ENCODE measurements around the gene PPP2R5C.

Gene PPP2R5C

GRCh38 chr14:101889898-101890297 is 128.4 kb downstream of the PPP2R5C start:
- DNase-seq (ENCODE audit: low spot score), result no peak
- H3K4me3 ChIP-seq, result no peak overlapping the region
- no peak overlapping the region for H3K27ac ChIP-seq
- no peak for TF ChIP-seq CTCF (IDR thresholded peaks at IDR 0.05)

- DNase-seq (ENCODE audit: low spot score), result no peak
- no peak for TF ChIP-seq CTCF (IDR thresholded peaks at IDR 0.05)
- H3K4me3 ChIP-seq, result no peak overlapping the region
These were observed 130.0 kb downstream of the PPP2R5C start for GRCh38 chr14:101891471-101891870.

GRCh38 chr14:101893759-101894158 is 132.2 kb downstream of the PPP2R5C start:
- no peak overlapping the region for H3K27ac ChIP-seq
- TF ChIP-seq CTCF (IDR thresholded peaks at IDR 0.05), result no peak
- no peak for DNase-seq (ENCODE audit: low spot score)
- H3K4me3 ChIP-seq, result no peak overlapping the region

More at GRCh38 chr14:101891471-101891870, 130.0 kb downstream of the PPP2R5C start:
- no peak overlapping the region for H3K27ac ChIP-seq

- no peak for TF ChIP-seq CTCF (IDR thresholded peaks at IDR 0.05)
- DNase-seq (ENCODE audit: low spot score), result no peak
- Histone ChIP-seq H3K4me3 (no peak overlapping the region), H3K27ac (no peak overlapping the region)
These were observed 133.0 kb downstream of the PPP2R5C start for GRCh38 chr14:101894365-101895081.

- Histone ChIP-seq H3K27ac (no peak overlapping the region), H3K4me3 (no peak overlapping the region)
- TF ChIP-seq CTCF (IDR thresholded peaks at IDR 0.05), result no peak
- DNase-seq (ENCODE audit: low spot score), result no peak
These were observed 133.7 kb downstream of the PPP2R5C start for GRCh38 chr14:101895256-101895655.

- Histone ChIP-seq H3K4me3 (no peak overlapping the region), H3K27ac (no peak overlapping the region)
- DNase-seq (ENCODE audit: low spot score), result no peak
- no peak for TF ChIP-seq CTCF (IDR thresholded peaks at IDR 0.05)
These were observed 135.8 kb downstream of the PPP2R5C start for GRCh38 chr14:101897326-101897725.

- Histone ChIP-seq H3K27ac (no peak overlapping the region), H3K4me3 (no peak overlapping the region)
- DNase-seq (ENCODE audit: low spot score), result no peak
- TF ChIP-seq CTCF (IDR thresholded peaks at IDR 0.05), result no peak
These were observed 136.9 kb downstream of the PPP2R5C start for GRCh38 chr14:101898416-101898815.
